ENCODE measurements around the gene ARHGAP23. TPM values are rescaled to one million over a fixed set of nuclear protein-coding genes. Genes with fewer than 3 reads are reported as not detected.
"Not testable (repeated sequence)": the region's sequence is repeated elsewhere in the genome, so short reads cannot be mapped to it uniquely, and the experiment has no call there.

The ARHGAP23 gene
- total RNA-seq, 1 donor = 66.1 TPM

- TF ChIP-seq, protein P1, sequence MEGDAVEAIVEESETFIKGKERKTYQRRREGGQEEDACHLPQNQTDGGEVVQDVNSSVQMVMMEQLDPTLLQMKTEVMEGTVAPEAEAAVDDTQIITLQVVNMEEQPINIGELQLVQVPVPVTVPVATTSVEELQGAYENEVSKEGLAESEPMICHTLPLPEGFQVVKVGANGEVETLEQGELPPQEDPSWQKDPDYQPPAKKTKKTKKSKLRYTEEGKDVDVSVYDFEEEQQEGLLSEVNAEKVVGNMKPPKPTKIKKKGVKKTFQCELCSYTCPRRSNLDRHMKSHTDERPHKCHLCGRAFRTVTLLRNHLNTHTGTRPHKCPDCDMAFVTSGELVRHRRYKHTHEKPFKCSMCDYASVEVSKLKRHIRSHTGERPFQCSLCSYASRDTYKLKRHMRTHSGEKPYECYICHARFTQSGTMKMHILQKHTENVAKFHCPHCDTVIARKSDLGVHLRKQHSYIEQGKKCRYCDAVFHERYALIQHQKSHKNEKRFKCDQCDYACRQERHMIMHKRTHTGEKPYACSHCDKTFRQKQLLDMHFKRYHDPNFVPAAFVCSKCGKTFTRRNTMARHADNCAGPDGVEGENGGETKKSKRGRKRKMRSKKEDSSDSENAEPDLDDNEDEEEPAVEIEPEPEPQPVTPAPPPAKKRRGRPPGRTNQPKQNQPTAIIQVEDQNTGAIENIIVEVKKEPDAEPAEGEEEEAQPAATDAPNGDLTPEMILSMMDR (IDR thresholded peaks at IDR 0.05; ENCODE audit: insufficient read depth, low read depth, low read length) = no peak
- H3K4me3 ChIP-seq (ENCODE audit: low read depth, low read length) = peak overlapping the region; percentile 62
- no peak for DNase-seq (ENCODE audit: low read depth)
Measured at GRCh38 chr17:38466346-38467315, 38.4 kb downstream of the ARHGAP23 start.

GRCh38 chr17:38467491-38467890 lies 39.2 kb downstream of the ARHGAP23 start:
- H3K4me3 ChIP-seq (ENCODE audit: low read depth, low read length) = no peak overlapping the region
- DNase-seq (ENCODE audit: low read depth) = no peak
- TF ChIP-seq, protein P1 (IDR thresholded peaks at IDR 0.05; ENCODE audit: insufficient read depth, low read depth, low read length) = no peak

DNA sequence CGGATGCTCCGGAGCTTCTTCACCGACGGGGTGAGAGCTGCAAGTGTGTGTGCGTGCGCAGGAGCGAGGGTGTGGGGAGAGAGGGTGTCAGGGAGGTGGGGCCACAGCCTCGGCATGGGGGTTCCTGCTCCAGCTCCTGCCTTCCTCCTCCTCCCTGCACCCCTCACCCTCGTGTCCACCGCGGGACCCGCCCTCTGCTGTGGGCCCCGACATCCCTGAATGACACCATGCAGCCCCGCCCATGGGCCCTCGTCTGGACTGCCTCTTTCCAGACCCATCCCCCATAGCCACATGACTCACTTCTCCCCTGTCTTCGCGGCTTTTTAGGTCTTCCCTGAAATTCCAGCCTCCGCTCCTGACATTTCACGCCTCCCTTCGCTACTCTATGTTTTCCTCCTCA lies 41.6 kb downstream of the ARHGAP23 start:
- DNase-seq (ENCODE audit: low read depth) = peak; percentile 81
- TF ChIP-seq, protein P1 (IDR thresholded peaks at IDR 0.05; ENCODE audit: insufficient read depth, low read depth, low read length) = no peak
- H3K4me3 ChIP-seq (ENCODE audit: low read depth, low read length) = no peak overlapping the region

GRCh38 chr17:38471253-38471652 lies 43.0 kb downstream of the ARHGAP23 start:
- TF ChIP-seq, protein P1 (IDR thresholded peaks at IDR 0.05; ENCODE audit: insufficient read depth, low read depth, low read length) = peak; percentile 8
- not testable (repeated sequence) for H3K4me3 ChIP-seq (ENCODE audit: low read depth, low read length)
- DNase-seq (ENCODE audit: low read depth) = peak; percentile 17

GRCh38 chr17:38474666-38475065 lies 46.4 kb downstream of the ARHGAP23 start:
- DNase-seq (ENCODE audit: low read depth); H3K4me3 ChIP-seq (ENCODE audit: low read depth, low read length): not testable (repeated sequence)
- TF ChIP-seq, protein P1 (IDR thresholded peaks at IDR 0.05; ENCODE audit: insufficient read depth, low read depth, low read length) = peak; percentile 34

DNA sequence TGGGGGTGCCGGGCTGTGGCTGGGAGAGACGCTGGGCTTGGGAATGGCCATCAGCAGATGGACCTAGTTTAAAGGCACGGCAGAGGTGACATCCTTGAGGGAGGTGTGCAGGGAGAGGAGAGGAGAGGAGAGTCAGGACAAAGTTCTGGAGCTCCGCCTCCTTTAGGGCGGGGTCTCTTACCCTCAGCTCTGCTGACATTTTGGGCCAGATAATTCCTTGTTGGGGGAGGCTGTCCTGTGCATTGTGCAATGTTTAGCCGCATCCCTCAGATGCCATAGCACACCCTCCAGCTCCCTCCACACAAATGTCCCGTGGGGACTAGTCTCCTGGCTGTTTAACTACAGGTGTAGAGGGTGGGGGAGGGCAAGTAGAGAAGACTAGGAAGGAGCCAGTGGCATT lies 48.3 kb downstream of the ARHGAP23 start:
- no peak overlapping the region for H3K4me3 ChIP-seq (ENCODE audit: low read depth, low read length)
- DNase-seq (ENCODE audit: low read depth) = peak; percentile 56
- TF ChIP-seq, protein P1 (IDR thresholded peaks at IDR 0.05; ENCODE audit: insufficient read depth, low read depth, low read length) = no peak

DNA sequence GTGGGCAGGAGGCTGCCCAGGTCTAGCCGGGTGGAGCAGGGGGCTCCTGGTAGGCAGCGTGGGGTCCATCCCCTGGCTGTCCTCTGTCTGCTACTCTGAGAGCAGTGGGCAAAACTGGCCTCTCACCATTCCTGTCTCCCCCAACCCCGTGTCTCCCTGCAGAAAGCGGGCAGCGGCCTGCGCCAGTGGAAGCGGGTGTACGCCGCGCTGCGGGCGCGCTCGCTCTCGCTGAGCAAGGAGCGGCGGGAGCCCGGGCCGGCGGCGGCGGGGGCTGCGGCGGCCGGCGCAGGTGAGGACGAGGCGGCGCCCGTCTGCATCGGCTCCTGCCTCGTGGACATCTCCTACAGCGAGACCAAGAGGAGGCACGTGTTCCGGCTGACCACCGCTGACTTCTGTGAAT lies 49.2 kb downstream of the ARHGAP23 start:
- not testable (repeated sequence) for DNase-seq (ENCODE audit: low read depth); H3K4me3 ChIP-seq (ENCODE audit: low read depth, low read length)

DNA sequence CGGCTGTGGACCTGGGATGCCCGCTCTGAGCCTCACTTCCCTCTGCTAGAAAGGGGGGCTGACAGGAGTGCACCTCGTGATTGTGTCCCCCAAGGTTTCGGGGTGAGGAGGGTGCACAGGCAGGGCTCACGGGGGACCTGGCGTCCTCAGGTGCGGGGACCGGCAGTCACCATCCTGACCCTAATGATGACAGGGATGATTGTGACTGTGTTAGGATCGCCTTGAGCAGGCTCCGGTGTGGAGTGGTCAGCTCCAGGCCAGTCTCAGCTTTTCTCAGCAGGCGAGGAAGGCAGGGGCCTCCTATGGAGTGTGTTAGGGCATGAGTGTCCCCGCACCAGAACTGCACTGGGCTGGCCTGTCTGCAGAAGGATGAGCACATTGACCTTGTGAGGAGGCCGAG lies 49.7 kb downstream of the ARHGAP23 start:
- DNase-seq (ENCODE audit: low read depth); H3K4me3 ChIP-seq (ENCODE audit: low read depth, low read length): not testable (repeated sequence)

DNA sequence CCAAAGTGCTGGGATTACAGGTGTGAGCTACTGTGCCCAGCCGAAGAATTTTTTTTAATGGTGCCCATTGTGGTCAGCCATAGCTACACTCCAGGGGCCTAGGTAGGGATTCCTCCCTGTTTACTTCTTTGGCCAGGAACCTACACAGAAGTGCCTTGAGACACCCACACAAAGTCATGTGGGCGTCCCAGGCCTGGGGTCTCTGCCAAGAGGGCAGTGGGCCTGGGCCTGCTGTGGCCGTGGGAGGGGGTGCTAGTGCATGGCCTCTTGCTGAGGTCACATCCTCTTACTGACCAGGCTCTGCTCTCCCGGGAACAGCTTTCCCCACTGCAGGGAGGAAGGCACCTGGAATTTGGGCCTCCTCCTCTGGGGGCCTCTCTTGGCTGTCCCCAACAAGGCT lies 50.4 kb downstream of the ARHGAP23 start:
- not testable (repeated sequence) for H3K4me3 ChIP-seq (ENCODE audit: low read depth, low read length)

GRCh38 chr17:38482039-38482699 lies 53.9 kb downstream of the ARHGAP23 start:
- not testable (repeated sequence) for H3K4me3 ChIP-seq (ENCODE audit: low read depth, low read length); DNase-seq (ENCODE audit: low read depth)

More for the DNA sequence above, 50.4 kb downstream of the ARHGAP23 start:
- DNase-seq (ENCODE audit: low read depth) = not testable (repeated sequence)

DNA sequence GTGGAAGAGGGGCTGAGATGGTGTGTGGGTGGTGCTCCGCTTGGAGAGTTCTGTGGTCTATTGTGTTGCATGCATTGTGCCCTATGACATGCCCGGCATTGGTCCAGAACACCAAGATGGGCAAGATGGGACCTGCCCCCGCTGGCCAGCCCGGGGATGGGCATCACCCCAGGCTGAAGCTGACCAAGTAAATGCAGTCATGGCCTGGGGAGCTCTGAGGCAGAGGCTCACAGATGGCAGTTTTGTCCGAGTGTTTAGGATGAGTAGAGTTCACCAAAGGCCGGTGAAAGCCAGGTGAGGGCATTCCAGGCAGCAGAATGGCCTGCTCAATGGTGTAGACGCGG lies 54.4 kb downstream of the ARHGAP23 start:
- not testable (repeated sequence) for DNase-seq (ENCODE audit: low read depth); H3K4me3 ChIP-seq (ENCODE audit: low read depth, low read length)
